HG03196 (cell line): ENCODE measurements around the gene GMDS.

Experiments
- ATAC-seq: cut with Tn5 transposase; IDR thresholded peaks from one replicate; pipeline ENCODE4 v1.9.1; 2021; ENCODE audit not compliant: unreplicated experiment

GMDS gene

GRCh38 chr6:2007165-2007564 is 238.2 kb downstream of the GMDS start:
- ATAC-seq, result no peak

GRCh38 chr6:2004888-2005287 is 240.5 kb downstream of the GMDS start:
- ATAC-seq, result no peak

- ATAC-seq, result no peak
These were observed 244.4 kb downstream of the GMDS start for GRCh38 chr6:2000962-2001361.

- no peak for ATAC-seq
These were observed 247.7 kb downstream of the GMDS start for GRCh38 chr6:1997702-1998101.

- no peak for ATAC-seq
These were observed 249.8 kb downstream of the GMDS start for GRCh38 chr6:1995636-1996035.

GRCh38 chr6:1993042-1993441 is 252.4 kb downstream of the GMDS start:
- ATAC-seq, result no peak

GRCh38 chr6:1991332-1991878 is 254.0 kb downstream of the GMDS start:
- no peak for ATAC-seq

- ATAC-seq, result no peak
These were observed 256.6 kb downstream of the GMDS start for GRCh38 chr6:1988843-1989242.

GRCh38 chr6:1987640-1988039 is 257.8 kb downstream of the GMDS start:
- ATAC-seq, result no peak

- no peak for ATAC-seq
These were observed 258.8 kb downstream of the GMDS start for GRCh38 chr6:1986454-1987243.

- ATAC-seq, result no peak
These were observed 260.9 kb downstream of the GMDS start for GRCh38 chr6:1984346-1984994.

GRCh38 chr6:1983850-1984249 is 261.6 kb downstream of the GMDS start:
- no peak for ATAC-seq

GRCh38 chr6:1972962-1973361 is 272.4 kb downstream of the GMDS start:
- ATAC-seq, result no peak

GRCh38 chr6:1971612-1972011 is 273.8 kb downstream of the GMDS start:
- no peak for ATAC-seq

- no peak for ATAC-seq
These were observed 275.2 kb downstream of the GMDS start for GRCh38 chr6:1970151-1970561.

- no peak for ATAC-seq
These were observed 278.7 kb downstream of the GMDS start for GRCh38 chr6:1966713-1967112.

- ATAC-seq, result no peak
These were observed 279.7 kb downstream of the GMDS start for GRCh38 chr6:1965596-1966224.

- ATAC-seq, result no peak
These were observed 281.8 kb downstream of the GMDS start for GRCh38 chr6:1963596-1963995.

- ATAC-seq, result no peak
These were observed 283.2 kb downstream of the GMDS start for GRCh38 chr6:1962201-1962600.

GRCh38 chr6:1960486-1961142 is 284.8 kb downstream of the GMDS start:
- no peak for ATAC-seq

- no peak for ATAC-seq
These were observed 287.1 kb downstream of the GMDS start for GRCh38 chr6:1958257-1958656.
